Omental fat pad (tissue), 4 donors: ENCODE data around the gene QSOX1. TPM values are rescaled to one million over a fixed set of nuclear protein-coding genes. Genes with fewer than 3 reads are reported as not detected.
"Not testable (repeated sequence)": the region's sequence is repeated elsewhere in the genome, so short reads cannot be mapped to it uniquely, and the experiment has no call there.

ENCODE experiments used
- ATAC-seq: fragments of 150-250 bp; one replicate; pipeline ENCODE4 v1.9.1; 2016; ENCODE audit warnings: mild to moderate bottlenecking, moderate library complexity; ENCODE audit not compliant: low FRiP score
- DNase-seq: peaks from one replicate; pipeline ENCODE4 v3.0.0-alpha.2; 2019; ENCODE audit warnings: low spot score
- CTCF ChIP-seq, 3 donors: fragments of 450-650 bp; IDR thresholded peaks; one replicate each; pipeline ENCODE4 v1.5.1; 2016 to 2017; ENCODE audit warnings: antibody characterized with exemption in 3 of 3, mild to moderate bottlenecking in 3 of 3, moderate library complexity in 2 of 3
- total RNA-seq, 4 donors: library from RNA; depleted of rRNA; stranded (reverse); fragments of >200 nt; gene quantifications; one replicate each; pipeline ENCODE4 v1.1.0, GENCODE V29; 2016

Gene QSOX1
- total RNA-seq, 4 donors from 2014 or later: 90.1 to 130 (median 98.4) TPM

GRCh38 chr1:180199018-180199417 is 44.3 kb downstream of the QSOX1 start:
- DNase-seq (no peak), ATAC-seq (no peak)
- TF ChIP-seq CTCF (IDR thresholded peaks at IDR 0.05): no peak

GRCh38 chr1:180201451-180202200 is 47.0 kb downstream of the QSOX1 start:
- ATAC-seq (no peak), DNase-seq (no peak)
- TF ChIP-seq CTCF (IDR thresholded peaks at IDR 0.05): no peak

- ATAC-seq, DNase-seq: not testable (repeated sequence)
Measured at GRCh38 chr1:180202588-180202987, 47.9 kb downstream of the QSOX1 start.

GRCh38 chr1:180204231-180204630 is 49.6 kb downstream of the QSOX1 start:
- ATAC-seq (no peak), DNase-seq (no peak)
- no peak for TF ChIP-seq CTCF (IDR thresholded peaks at IDR 0.05)

- ATAC-seq (no peak), DNase-seq (no peak)
- no peak for TF ChIP-seq CTCF (IDR thresholded peaks at IDR 0.05)
Measured at GRCh38 chr1:180206581-180206980, 51.9 kb downstream of the QSOX1 start.

GRCh38 chr1:180208264-180208663 is 53.6 kb downstream of the QSOX1 start:
- TF ChIP-seq CTCF (IDR thresholded peaks at IDR 0.05): no peak

GRCh38 chr1:180210008-180210620 is 55.4 kb downstream of the QSOX1 start:
- TF ChIP-seq CTCF (IDR thresholded peaks at IDR 0.05): no peak
- no peak for DNase-seq
- no peak for ATAC-seq

More at GRCh38 chr1:180208264-180208663, 53.6 kb downstream of the QSOX1 start:
- DNase-seq (no peak), ATAC-seq (no peak)
